Measurements from ENCODE around the gene SSRP1.

The SSRP1 gene

DNA sequence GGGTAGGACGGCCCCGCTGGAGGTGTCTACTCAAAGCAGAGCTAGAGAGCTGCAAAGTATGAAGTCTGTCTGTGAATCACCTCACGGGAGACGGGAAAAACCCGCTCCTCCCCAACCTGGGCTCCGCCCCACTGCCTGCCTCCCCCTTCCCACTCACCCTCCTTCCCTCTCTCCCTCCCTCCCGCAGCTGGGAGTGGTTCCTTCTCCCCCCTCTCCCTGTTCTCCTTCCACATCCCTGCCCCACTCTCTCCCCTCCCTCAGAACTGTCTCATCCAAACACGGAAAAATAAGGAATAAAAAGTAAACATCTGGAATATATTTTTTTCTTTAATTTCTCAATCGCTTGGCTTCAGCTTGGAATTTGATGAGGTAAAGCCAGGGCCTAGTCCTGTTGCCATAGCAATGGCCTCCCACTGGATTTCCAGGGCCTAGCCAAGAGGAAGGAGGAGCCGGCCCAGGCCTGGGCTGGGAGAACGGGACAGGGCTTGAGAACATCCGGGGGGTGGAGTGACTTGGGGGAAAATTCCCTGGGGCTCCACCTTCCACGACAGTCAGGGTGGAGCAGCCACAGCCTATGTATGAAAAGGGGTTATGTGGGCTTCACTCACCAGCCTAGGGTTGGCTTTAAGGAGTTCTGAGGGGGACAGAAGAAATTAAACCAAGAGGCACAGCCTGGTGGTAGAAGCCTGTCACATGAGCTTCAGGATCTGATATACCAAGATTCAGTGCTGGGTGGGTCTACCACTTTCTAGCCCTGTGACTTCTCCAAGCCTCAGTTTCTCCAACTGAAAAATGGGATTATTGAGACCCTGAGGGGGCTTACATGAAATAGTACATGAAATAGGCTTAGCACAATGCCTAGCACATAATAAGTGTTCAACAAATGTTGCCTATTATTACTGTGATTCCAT, 13.2 kb downstream of the SSRP1 start (continued):
- TF ChIP-seq GLIS1 (tag by site-specific recombination; IDR thresholded peaks at IDR 0.05) (peak; percentile 62; the same call in 1 of the 2 replicates), ZNF792 (tag by site-specific recombination; IDR thresholded peaks at IDR 0.05) (no peak), PRDM1 (tag by site-specific recombination; IDR thresholded peaks at IDR 0.05) (0 out of 2 replicates have a peak, but pooled peaks have one; percentile 21), ZXDB (tag by site-specific recombination; IDR thresholded peaks at IDR 0.05) (no peak), TRIM28 (IDR thresholded peaks at IDR 0.05; ENCODE audit: borderline replicate concordance, low read length) (no peak), KLF7 (tag by site-specific recombination; IDR thresholded peaks at IDR 0.05; ENCODE audit: borderline replicate concordance) (no peak), ZNF785 (tag by site-specific recombination; IDR thresholded peaks at IDR 0.05) (no peak), ZNF571 (tag by site-specific recombination; IDR thresholded peaks at IDR 0.05) (no peak), ZNF776 (tag by site-specific recombination; IDR thresholded peaks at IDR 0.05; ENCODE audit: borderline replicate concordance) (no peak), ZNF561 (tag by site-specific recombination; IDR thresholded peaks at IDR 0.05; ENCODE audit: borderline replicate concordance) (no peak), ZSCAN23 (tag by site-specific recombination; IDR thresholded peaks at IDR 0.05) (no peak), ZNF311 (tag by site-specific recombination; IDR thresholded peaks at IDR 0.05; ENCODE audit: borderline replicate concordance) (no peak), ZNF366 (tag by site-specific recombination; conservative IDR thresholded peaks at IDR 0.05) (peak; percentile 76), ZNF473 (tag by site-specific recombination; IDR thresholded peaks at IDR 0.05) (no peak), ZNF169 (tag by site-specific recombination; IDR thresholded peaks at IDR 0.05) (no peak), ZBTB1 (tag by site-specific recombination; IDR thresholded peaks at IDR 0.05) (no peak), SCRT2 (tag by site-specific recombination; IDR thresholded peaks at IDR 0.05) (no peak), ZNF121 (tag by site-specific recombination; IDR thresholded peaks at IDR 0.05) (no peak), ZNF48 (tag by site-specific recombination; IDR thresholded peaks at IDR 0.05) (no peak), ZNF416 (tag by site-specific recombination; IDR thresholded peaks at IDR 0.05) (no peak), EGR2 (tag by site-specific recombination; IDR thresholded peaks at IDR 0.05; ENCODE audit: low read depth) (peak; percentile 77), BCL11A (tag by site-specific recombination; IDR thresholded peaks at IDR 0.05; ENCODE audit: low read depth) (no peak), ZNF391 (tag by site-specific recombination; IDR thresholded peaks at IDR 0.05; ENCODE audit: borderline replicate concordance, low read depth) (no peak), GLIS2 (tag by site-specific recombination; IDR thresholded peaks at IDR 0.05) (peak; percentile 63), ZNF175 (tag by site-specific recombination; IDR thresholded peaks at IDR 0.05) (no peak), MZF1 (tag by site-specific recombination; IDR thresholded peaks at IDR 0.05; ENCODE audit: borderline replicate concordance) (no peak), ZNF155 (tag by site-specific recombination; IDR thresholded peaks at IDR 0.05) (no peak), ZNF335 (tag by site-specific recombination; conservative IDR thresholded peaks at IDR 0.05) (peak; percentile 49), ZNF548 (tag by site-specific recombination; IDR thresholded peaks at IDR 0.05) (no peak)
- TF ChIP-seq, protein P1, sequence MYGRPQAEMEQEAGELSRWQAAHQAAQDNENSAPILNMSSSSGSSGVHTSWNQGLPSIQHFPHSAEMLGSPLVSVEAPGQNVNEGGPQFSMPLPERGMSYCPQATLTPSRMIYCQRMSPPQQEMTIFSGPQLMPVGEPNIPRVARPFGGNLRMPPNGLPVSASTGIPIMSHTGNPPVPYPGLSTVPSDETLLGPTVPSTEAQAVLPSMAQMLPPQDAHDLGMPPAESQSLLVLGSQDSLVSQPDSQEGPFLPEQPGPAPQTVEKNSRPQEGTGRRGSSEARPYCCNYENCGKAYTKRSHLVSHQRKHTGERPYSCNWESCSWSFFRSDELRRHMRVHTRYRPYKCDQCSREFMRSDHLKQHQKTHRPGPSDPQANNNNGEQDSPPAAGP (tag by site-specific recombination; IDR thresholded peaks at IDR 0.05): no peak; the same call in 1 of the 2 replicates
- TF ChIP-seq, protein P2, sequence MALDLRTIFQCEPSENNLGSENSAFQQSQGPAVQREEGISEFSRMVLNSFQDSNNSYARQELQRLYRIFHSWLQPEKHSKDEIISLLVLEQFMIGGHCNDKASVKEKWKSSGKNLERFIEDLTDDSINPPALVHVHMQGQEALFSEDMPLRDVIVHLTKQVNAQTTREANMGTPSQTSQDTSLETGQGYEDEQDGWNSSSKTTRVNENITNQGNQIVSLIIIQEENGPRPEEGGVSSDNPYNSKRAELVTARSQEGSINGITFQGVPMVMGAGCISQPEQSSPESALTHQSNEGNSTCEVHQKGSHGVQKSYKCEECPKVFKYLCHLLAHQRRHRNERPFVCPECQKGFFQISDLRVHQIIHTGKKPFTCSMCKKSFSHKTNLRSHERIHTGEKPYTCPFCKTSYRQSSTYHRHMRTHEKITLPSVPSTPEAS (tag by site-specific recombination; IDR thresholded peaks at IDR 0.05): no peak
- TF ChIP-seq, protein P3, sequence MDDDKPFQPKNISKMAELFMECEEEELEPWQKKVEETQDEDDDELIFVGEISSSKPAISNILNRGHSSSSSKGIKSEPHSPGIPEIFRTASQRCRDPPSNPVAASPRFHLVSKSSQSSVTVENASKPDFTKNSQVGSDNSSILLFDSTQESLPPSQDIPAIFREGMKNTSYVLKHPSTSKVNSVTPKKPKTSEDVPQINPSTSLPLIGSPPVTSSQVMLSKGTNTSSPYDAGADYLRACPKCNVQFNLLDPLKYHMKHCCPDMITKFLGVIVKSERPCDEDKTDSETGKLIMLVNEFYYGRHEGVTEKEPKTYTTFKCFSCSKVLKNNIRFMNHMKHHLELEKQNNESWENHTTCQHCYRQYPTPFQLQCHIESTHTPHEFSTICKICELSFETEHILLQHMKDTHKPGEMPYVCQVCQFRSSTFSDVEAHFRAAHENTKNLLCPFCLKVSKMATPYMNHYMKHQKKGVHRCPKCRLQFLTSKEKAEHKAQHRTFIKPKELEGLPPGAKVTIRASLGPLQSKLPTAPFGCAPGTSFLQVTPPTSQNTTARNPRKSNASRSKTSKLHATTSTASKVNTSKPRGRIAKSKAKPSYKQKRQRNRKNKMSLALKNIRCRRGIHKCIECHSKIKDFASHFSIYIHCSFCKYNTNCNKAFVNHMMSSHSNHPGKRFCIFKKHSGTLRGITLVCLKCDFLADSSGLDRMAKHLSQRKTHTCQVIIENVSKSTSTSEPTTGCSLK (tag by site-specific recombination; IDR thresholded peaks at IDR 0.05): no peak
- TF ChIP-seq, protein P4, sequence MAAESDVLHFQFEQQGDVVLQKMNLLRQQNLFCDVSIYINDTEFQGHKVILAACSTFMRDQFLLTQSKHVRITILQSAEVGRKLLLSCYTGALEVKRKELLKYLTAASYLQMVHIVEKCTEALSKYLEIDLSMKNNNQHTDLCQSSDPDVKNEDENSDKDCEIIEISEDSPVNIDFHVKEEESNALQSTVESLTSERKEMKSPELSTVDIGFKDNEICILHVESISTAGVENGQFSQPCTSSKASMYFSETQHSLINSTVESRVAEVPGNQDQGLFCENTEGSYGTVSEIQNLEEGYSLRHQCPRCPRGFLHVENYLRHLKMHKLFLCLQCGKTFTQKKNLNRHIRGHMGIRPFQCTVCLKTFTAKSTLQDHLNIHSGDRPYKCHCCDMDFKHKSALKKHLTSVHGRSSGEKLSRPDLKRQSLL (tag by site-specific recombination; IDR thresholded peaks at IDR 0.05): no peak
- TF ChIP-seq, protein P5, sequence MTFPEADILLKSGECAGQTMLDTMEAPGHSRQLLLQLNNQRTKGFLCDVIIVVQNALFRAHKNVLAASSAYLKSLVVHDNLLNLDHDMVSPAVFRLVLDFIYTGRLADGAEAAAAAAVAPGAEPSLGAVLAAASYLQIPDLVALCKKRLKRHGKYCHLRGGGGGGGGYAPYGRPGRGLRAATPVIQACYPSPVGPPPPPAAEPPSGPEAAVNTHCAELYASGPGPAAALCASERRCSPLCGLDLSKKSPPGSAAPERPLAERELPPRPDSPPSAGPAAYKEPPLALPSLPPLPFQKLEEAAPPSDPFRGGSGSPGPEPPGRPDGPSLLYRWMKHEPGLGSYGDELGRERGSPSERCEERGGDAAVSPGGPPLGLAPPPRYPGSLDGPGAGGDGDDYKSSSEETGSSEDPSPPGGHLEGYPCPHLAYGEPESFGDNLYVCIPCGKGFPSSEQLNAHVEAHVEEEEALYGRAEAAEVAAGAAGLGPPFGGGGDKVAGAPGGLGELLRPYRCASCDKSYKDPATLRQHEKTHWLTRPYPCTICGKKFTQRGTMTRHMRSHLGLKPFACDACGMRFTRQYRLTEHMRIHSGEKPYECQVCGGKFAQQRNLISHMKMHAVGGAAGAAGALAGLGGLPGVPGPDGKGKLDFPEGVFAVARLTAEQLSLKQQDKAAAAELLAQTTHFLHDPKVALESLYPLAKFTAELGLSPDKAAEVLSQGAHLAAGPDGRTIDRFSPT (tag by site-specific recombination; IDR thresholded peaks at IDR 0.05): no peak

All from HEK293 (cell line).